GM18526 (cell line): ENCODE measurements around the gene PTPN23.

ENCODE experiments used
- POLR2A ChIP-seq: IDR thresholded peaks from 3 replicates; pipeline ENCODE4 v1.6.1; 2011; ENCODE audit not compliant: insufficient read length; ENCODE audit errors: extremely low read depth

The PTPN23 gene

DNA sequence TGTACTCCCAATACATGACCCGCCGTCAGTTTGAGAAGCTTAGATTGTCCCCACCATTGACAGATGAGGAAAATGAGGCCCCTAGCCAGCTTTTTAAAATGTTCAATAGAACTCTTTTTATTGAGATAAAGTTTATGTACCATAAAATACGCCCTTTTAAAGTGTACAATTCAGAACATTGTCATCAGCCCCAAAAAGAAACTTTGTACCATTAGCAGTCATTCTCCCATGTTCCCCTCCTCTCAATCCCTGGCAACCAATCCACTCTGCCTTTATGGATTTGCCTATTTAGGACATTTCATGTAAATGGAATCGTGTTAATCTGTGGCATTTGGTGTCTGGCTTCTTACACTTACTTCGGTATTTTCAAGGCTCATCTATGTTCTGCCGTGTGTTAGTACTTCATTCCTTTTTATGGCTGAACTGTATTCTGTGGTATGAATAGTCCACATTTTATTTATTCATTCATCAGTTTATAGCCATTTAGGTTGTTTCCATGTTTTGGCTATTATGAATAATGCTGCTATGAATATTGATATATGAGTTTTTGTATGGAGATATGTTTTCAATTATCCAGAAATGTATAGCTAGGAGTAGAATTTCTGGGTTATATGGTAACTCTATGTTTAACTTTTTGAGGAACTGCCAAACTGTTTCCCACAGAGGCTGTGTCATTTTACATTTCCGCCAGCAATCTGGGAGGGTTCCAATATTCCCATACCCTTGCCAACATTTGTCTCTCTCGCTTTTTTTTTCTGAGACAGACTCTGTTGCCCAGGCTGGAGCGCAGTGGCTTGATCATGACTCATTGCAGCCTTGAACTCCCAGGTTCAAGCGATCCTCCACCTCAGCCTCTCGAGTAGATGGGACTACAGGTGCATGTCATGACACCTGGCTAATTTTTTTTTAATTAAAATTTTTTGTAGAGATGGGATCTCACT is 15.3 kb upstream of the PTPN23 start:
- no peak for TF ChIP-seq POLR2A

DNA sequence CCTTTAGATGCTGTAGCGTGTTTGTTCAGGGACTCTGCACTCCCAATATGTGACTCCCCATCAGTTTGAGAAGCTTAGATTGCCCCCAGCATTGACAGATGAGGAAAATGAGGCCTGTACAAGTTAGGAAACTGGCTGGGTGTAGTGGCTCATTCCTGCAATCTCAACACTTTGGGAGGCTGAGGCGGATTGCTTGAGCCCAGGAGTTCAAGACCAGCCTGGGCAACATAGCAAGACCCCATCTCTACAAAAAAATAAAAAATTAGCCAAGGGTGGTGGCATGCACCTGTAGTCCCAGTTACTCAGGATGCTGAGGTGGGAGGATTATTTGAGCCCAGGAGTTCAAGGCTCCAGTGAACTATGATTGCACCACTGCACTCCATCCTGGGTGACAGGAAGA is 14.0 kb upstream of the PTPN23 start:
- TF ChIP-seq POLR2A: no peak

DNA sequence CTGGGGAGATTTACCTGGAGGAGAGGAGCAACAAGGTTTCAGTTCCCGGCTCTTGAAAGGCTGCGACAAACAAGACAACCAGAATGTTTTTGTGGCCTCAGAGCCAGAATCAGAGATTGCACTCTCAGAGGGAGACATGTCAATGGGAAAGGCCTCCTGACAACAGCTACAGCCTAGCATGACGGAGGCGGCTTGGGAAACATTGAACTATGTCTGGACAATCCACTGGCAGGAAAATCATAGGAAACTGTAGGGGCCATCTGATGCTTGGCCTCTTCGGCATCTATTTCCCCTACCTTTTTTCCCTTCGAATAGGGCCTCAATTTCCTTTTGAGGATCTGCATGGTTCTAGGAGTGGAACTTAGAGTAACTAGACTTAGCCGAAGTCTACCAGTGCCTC is 13.2 kb upstream of the PTPN23 start:
- no peak for TF ChIP-seq POLR2A

DNA sequence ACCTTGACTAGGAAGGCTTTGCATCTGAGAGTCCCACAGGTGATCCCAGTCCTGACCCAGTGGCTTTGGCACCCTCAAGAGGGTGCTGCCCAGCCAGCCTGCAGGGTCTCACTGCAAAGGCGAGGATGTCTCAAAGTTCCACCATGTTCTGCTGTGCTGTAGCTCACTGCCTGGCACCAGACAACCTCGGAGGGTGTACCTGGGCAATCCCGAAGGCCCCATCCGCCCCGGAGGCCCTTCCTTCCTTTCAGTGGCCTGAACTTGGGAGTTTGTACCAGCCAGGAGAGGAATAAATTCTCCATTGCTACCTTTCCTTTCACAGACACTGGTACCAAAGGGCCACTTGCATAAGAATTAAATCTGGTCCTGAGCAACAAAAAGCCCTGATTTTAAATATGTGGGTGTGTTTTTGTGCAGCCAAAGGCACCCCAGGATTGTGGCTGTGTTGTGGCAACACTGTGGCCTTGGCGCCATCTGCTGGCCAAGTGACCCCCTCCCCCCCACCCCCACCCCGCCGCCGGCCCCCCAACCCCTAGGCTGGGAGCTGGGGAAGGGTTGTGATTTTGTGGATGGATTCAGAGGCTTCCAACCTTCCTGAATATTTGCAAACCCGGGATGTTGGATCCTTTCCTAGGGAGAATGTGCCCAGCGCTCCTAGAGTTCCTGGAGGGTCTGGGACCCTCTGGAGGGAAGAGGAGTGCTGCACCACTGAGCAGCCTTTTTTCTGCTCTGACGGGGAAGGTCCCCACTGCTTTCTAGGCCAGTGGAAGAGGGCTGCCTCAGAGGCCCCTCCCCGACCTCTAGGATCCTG is 9.7 kb upstream of the PTPN23 start:
- TF ChIP-seq POLR2A: no peak

DNA sequence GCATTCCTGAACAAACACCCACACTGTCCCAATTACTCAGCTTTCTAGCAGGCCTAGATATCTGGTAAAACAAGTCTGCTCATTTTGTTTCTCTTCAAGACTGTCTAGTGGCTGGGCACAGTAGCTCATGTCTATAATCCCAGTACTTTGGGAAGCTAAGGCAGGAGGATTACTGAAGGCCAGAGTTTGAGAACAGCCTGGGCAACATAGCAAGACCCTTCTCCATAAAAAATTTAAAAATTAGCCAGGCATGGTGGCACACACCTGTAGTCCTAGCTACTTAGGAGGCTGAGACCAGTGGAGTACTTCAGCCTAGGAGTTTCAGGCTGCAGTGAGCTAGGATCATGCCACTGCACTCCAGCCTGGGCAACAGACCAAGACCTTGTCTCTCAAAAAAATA is 6.2 kb upstream of the PTPN23 start:
- TF ChIP-seq POLR2A: no peak

DNA sequence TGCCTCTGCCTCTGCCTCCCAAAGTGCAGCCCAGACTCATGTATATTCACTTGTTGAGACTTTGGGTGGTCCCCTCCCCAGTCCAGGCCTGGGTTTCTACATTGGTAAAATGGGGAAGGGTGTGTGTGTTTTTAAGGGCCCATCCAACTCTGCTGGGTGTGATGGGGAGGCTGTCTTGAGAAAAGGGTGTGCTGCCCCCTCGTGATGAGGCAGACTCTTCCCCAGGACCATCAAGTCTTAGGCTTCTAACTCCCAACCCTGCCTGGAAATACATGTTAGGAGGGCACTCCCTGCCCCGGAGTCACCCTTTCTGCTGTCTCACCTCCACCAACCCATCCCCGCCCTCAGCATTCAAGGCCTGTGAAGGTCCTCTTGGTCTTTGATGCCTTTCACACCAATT is 4.4 kb upstream of the PTPN23 start:
- TF ChIP-seq POLR2A: no peak

DNA sequence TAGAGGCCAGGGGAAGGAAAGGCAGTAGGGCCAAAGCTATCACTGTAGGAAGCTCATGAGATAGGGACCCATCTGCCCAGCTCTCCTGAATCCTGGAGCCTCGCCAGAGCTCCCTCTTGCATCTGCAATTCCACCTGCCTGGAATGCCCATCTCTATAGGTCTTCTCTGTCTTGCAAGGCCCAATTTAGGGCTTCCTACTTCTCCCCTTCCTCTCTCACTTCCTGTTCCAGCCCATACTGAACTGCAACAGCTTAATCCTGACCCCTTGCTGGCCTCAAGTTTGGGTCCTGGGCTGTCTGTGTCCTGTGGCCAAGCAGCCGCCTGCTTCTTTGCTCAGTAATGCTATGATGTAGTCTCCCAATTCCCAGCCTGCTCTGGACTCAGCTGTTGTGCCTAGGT is 3.6 kb upstream of the PTPN23 start:
- TF ChIP-seq POLR2A: no peak

DNA sequence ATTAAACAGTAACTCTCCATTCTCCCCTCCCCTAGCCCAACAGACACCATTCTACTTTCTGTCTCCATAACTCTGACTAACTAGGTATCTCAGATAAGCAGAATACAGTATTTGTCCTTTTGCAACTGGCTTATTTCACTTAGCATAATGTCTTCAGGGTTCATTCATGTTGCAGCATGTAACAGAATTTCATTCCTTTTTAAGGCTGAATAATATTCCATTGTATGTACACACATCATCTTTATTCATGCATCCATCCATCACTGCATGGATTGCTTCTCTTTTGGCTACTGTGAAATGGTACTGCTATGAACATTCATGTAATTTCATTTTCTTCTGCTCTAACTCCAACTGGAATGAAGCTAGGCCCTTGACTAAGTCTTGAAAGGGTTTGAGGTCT is 2.0 kb upstream of the PTPN23 start:
- no peak for TF ChIP-seq POLR2A

DNA sequence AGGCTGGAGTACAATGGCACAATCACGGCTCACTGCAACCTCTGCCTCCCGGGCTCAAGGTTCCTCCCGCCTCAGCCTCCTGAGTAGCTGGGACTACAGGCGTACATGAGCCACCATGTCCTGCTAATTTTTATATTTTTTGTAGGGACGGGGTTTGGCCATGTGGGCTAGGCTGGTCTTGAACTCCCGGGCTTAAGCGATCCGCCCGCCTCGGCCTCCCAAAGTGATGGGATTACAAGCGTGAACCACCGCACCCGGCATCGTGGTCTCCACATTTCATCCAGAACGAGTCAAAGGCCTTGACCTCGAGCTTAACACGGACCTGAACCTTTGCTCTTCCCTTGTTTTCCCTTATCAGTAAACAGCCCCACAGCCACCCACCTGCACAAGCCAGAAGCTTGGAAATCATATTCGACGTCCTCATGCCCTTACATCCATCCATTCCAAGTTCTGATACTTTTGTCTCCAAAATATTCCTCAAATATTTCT is 1.4 kb upstream of the PTPN23 start:
- no peak for TF ChIP-seq POLR2A

DNA sequence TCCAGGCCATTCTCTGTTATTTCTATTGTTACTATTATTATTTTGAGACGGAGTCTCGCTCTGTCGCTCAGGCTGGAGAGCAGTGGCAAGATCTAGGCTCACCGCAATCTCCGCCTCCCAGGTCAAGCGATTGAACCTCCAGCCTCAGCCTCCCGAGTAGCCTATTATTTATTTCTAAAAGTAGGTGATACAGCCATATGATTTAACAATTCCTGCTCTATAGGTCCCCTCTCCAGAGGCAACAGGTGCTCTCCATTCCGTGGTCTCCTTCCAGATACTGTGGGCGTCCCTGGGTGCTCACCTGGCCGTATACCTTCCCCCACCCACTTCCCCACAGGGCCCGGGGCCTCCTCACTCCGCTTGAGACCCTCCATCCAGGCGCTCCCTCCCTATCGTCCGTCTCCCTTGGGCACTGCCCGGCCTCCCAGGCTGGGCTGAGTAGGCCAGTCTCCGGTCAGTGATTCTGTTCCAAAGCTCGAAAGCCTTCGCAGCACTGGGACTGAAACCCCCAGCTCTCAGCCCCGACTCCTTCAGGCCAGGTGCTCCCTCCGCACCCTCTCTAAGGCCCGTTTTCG is 708 bp upstream of the PTPN23 start:
- no peak for TF ChIP-seq POLR2A

DNA sequence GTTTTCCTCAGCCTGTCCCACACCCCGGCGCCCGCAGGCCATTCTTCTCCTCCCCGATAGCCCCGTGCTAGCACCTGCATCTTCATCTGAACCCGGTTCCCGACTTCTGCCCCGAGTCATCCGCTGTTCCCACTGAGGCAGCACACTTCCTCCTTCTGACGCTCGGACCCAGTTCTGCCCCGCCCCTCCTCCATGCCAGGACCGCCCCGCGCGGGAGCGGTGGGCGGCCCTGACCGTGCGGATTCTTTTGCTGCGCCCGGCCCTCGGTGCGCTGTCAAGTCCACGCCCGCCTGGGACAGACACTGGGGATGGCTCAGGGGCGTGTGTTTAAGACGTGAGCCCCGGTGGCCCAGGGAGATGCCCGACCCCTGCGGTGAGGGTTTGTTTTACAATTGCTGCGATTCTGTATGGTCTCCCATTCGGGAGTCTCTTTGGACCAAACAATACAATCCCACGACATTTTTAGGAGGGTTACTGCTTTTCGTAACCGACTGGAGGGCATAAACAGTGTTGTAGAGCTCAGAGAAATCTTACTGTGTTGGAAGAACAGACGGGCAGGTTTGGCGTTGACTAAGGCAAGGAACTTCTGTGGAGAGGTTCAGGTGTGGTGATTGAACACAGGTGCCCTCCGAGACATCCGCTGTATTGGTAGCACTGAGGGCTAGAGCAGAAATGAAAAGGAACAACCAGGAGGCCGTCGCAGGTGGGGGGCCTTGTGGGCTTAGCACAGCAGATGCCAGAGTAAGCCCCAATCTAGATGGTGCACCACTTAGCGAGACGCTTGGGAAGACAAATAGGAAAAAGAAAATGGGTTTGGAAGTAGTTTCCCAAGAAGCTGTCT is 716 bp downstream of the PTPN23 start:
- TF ChIP-seq POLR2A: peak; percentile 72

DNA sequence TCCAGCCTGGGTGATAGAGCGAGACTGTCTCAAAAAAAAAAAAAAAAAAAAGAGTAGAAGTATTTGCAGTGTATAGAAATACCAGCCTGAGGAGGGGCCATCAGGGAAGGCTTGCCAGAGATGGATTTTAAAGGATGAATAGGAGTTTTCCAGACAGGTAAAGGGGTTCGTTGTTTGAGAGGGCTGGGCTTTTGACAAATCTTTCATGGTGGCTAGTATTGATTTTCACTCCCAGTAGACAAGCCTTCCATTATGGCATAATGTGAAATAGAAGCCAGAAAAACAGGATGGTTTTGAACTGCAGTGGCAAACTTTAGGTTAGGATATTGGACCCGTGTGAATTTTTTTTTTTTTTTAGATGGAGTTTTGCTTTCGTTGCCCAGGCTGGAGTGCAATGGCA is 3.6 kb downstream of the PTPN23 start:
- no peak for TF ChIP-seq POLR2A

DNA sequence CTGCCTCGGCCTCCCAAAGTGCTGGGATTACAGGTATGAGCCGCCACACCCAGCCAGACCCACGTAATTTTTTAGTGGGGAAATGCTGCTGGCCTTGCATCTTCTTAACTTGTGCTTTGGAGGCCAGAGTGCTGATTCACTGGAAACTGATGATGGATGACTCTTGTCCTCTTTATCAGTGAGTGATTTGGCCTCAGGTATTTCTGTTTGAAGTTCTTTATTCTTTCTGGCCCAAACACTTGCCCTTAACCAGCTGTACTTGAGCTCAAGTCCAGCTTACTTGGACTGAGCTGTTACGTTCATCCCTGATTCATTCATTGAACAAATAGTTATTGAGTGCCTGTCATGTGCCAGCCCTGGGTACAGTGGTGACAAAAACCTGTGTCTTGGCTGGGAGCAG is 4.2 kb downstream of the PTPN23 start:
- no peak for TF ChIP-seq POLR2A

DNA sequence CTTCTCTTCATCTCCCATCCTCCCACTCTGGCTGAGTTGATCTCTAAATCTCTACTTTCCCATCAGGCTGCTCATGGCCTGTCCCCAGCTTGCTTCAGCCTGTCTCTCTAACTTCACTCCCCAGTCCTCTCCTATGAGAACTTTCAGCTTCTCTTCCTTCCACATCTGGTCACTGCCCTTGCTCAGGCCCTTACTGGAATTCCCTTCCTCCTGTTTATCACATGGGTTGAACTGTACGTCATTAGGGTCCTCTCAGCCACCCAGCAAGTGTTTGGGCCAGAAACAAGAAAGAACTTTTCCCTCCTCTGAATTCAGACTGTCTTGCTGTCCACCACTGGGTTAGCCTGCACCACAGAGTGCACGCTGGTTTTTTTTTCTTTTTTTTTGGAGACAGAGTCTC is 5.0 kb downstream of the PTPN23 start:
- TF ChIP-seq POLR2A: no peak

DNA sequence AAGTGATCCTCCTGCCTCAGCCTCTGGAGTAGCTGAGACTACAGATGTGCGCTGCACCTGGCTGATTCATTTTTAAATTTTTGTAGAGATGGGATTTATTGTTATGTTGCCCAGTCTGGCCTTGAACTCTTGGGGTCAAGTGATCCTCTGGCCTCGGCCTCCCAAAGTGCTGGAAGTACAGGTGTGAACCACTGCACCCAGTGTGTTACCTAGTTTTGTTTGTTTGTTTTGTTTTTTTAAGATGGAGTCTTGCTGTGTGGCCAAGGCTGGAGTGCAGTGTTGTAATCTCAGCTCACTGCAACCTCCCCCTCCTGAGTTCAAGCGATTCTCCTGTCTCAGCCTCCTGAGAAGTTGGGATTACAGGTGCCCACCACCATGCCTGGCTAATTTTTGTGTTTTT is 12.1 kb downstream of the PTPN23 start:
- TF ChIP-seq POLR2A: no peak
